AG04449 (cell line): ENCODE data around the gene BRD4.

Source experiments
- CTCF ChIA-PET: fragments of 350-600 bp; formaldehyde crosslinking; extraction: SDS; loops from one replicate; lab custom pipeline; 2021; ENCODE audit warnings: antibody characterized with exemption; lab: Yijun Ruan, JAX
- POLR2A ChIA-PET: fragments of 400-600, 350-600 bp; formaldehyde crosslinking; extraction: SDS; loops from one replicate; lab custom pipeline; 2020; ENCODE audit warnings: antibody characterized with exemption, inconsistent platforms; lab: Yijun Ruan, JAX
- DNase-seq: peaks from one replicate; pipeline ENCODE4 v3.0.0-alpha.2; 2010; ENCODE audit warnings: low read depth, low spot score
- H3K4me3 ChIP-seq: 2 replicates; pipeline ENCODE4 v1.5.1; 2011; ENCODE audit warnings: low read depth, mild to moderate bottlenecking, control low read depth, low read length
- TF ChIP-seq, protein P1 (sequence below): IDR thresholded peaks from one replicate; pipeline ENCODE4 v1.5.1; 2011; ENCODE audit warnings: mild to moderate bottlenecking, moderate library complexity, low read length, control low read depth, inconsistent platforms; ENCODE audit not compliant: insufficient read depth; ENCODE audit errors: missing control alignments

Gene BRD4

DNA sequence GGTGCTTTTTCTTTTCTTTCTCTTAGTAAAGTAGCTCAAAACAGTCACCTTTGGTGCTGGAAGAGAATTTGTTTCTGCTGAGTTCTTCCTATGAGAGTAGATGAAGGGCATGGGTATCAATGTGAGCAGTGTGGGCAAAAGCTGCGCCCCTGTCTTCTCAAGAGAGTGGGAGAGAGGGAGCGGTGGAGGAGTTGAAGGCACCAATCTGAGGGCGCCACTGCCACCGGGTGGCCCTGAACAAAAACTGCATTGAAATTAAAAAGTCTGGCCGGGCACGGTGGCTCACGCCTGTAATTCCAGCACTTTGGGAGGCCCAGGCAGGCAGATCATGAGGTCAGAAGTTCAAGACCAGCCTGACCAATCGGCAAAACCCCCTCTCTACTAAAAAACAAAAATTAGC, 71.4 kb downstream of the BRD4 start:
- no peak overlapping the region for H3K4me3 ChIP-seq
- CTCF ChIA-PET = interaction anchor here (0.9 to 10.0 kb wide), 7 partner anchors 9 to 169 kb away, joined by 3 to 107 read pairs (median 3); no protein-coding TSS in a partner anchor
- POLR2A ChIA-PET = no interaction called here
- no peak for DNase-seq
- TF ChIP-seq, protein P1, sequence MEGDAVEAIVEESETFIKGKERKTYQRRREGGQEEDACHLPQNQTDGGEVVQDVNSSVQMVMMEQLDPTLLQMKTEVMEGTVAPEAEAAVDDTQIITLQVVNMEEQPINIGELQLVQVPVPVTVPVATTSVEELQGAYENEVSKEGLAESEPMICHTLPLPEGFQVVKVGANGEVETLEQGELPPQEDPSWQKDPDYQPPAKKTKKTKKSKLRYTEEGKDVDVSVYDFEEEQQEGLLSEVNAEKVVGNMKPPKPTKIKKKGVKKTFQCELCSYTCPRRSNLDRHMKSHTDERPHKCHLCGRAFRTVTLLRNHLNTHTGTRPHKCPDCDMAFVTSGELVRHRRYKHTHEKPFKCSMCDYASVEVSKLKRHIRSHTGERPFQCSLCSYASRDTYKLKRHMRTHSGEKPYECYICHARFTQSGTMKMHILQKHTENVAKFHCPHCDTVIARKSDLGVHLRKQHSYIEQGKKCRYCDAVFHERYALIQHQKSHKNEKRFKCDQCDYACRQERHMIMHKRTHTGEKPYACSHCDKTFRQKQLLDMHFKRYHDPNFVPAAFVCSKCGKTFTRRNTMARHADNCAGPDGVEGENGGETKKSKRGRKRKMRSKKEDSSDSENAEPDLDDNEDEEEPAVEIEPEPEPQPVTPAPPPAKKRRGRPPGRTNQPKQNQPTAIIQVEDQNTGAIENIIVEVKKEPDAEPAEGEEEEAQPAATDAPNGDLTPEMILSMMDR = peak; percentile 30

GRCh38 chr19:15259907-15260306, 72.4 kb downstream of the BRD4 start:
- no peak for DNase-seq
- CTCF ChIA-PET = interaction anchor here (0.9 to 10.0 kb wide), 7 partner anchors 8 to 168 kb away, joined by 3 to 107 read pairs (median 3); no protein-coding TSS in a partner anchor
- TF ChIP-seq, protein P1 = no peak
- POLR2A ChIA-PET = no interaction called here
- no peak overlapping the region for H3K4me3 ChIP-seq

DNA sequence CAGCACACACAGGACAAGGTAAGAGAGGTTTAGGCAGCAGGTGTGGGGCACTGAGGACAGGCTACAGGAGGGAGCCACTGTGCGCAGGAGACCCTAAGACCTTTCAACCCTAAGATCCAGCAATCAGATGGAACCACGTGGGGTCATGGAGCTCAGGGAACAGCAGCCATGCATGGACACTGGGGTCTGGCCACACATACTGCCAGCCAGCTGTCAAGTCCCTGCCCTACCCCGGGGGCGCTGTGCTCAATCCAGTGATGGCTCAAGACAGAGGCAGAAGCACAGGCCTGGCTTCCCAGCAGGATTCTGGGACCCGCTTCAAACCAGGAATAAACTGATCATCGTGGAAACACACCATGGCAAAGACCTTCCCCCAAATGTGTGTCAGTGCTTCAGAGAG, 74.6 kb downstream of the BRD4 start:
- H3K4me3 ChIP-seq = no peak overlapping the region
- CTCF ChIA-PET = interaction anchor here (2.1 kb wide), 1 partner anchor 81 kb away, joined by 7 read pairs; no protein-coding TSS in a partner anchor
- POLR2A ChIA-PET = no interaction called here
- no peak for DNase-seq
- TF ChIP-seq, protein P1 = no peak

DNA sequence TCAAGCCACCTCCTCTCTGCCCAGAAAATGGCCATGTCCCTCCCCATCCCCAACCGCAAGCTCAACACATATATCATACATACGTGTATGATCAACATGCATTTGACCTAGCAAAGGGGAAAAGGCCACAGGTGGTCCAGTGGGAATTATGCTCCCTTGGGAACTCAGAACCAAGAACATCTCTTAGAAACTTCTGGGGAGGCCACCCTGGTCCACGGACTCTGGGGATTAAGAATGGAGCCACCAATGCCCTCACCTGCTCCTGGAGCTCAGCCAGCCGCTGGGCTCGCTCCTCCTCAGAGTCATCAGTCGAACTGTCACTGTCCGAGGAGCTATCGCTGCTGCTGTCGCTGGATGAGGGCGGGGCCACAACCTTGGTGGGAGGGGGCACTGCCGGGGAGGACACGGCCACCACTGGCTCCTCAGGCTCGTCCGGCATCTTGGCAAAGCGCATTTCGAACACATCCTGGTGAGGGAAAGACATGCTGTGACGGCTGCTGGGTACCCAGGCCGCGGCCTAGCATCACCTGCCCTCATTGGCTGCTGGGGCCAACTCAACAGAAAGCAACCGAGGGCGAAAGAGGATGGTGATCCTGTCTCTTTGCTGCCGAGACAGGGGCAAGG, 75.5 kb downstream of the BRD4 start:
- POLR2A ChIA-PET = no interaction called here
- no peak for DNase-seq
- CTCF ChIA-PET = interaction anchor here (2.1 to 11.4 kb wide), 2 partner anchors 6 to 80 kb away, joined by 7 to 107 read pairs; no protein-coding TSS in a partner anchor
- no peak overlapping the region for H3K4me3 ChIP-seq
- TF ChIP-seq, protein P1 = no peak

DNA sequence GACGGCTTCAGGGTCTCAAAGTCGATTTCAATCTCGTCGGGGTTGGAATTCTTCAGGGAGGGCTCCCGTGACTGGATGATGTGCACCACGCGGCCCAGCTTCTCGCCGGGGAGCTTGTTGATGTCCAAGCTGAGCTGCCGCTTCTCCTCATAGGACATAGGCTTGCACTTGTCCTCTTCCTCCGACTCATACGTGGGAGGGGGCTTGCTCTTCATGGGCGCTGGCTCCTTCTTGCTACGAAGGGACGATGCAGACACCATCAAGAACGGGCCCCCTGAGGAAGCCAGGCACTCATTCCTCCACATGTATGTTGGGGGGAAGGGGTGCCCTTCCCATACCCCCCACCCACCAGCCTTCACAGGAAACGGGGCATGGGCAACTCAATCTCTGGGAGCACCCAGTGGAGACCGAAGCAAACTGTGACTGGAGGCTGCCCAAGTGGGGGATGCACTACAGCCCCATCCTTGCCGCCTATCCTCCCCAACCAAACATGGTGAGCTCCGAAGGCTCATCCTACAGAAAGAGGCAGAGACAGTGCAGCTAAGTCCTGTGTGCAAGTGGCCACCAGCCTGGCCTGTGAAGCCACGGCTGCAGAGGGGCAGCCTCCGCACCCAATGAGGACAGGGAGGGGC, 76.9 kb downstream of the BRD4 start:
- DNase-seq = no peak
- ChIA-PET POLR2A (no interaction called here), CTCF (interaction anchor here (11.4 kb wide), 1 partner anchor 8 kb away, joined by 107 read pairs; no protein-coding TSS in a partner anchor)
- TF ChIP-seq, protein P1 = no peak
- H3K4me3 ChIP-seq = no peak overlapping the region

GRCh38 chr19:15254547-15254946, 77.8 kb downstream of the BRD4 start:
- ChIA-PET CTCF (interaction anchor here (1.0 to 11.4 kb wide), 3 partner anchors 9 to 125 kb away, joined by 3 to 107 read pairs (median 87); partner anchors contain the start of gene AKAP8), POLR2A (no interaction called here)
- TF ChIP-seq, protein P1 = no peak

More at GRCh38 chr19:15254547-15254946, 77.8 kb downstream of the BRD4 start:
- H3K4me3 ChIP-seq = no peak overlapping the region
- DNase-seq = no peak
